Esophagus muscularis mucosa (tissue), 4 donors: ENCODE measurements around the gene PITRM1. TPM values are rescaled to one million over a fixed set of nuclear protein-coding genes. Genes with fewer than 3 reads are reported as not detected.
A peak's percentile ranks its signal among the peaks of the same experiment; 100 is the strongest.

Experiments
- DNase-seq: peaks from one replicate; pipeline ENCODE4 v3.0.0-alpha.2; 2017; ENCODE audit errors: extremely low spot score
- H3K27ac ChIP-seq, 4 donors: fragments of 200-600 bp; sonication (generic); replicated peaks in 1 of 4; 1 replicate in 3 of 4; 2 replicates in 1 of 4; pipeline ENCODE4 v1.5.1; 2016 to 2019; ENCODE audit warnings: mild to moderate bottlenecking in 1 of 4
- H3K27me3 ChIP-seq, 4 donors: fragments of 200-600 bp; sonication (generic); one replicate each; pipeline versions ENCODE4 v1.5.1 to v1.6.0; 2016 to 2019
- H3K36me3 ChIP-seq, 4 donors: fragments of 200-600 bp; sonication (generic); one replicate each; pipeline ENCODE4 v1.5.1; 2016 to 2019
- H3K4me1 ChIP-seq, 4 donors: fragments of 200-600 bp; sonication (generic); one replicate each; pipeline ENCODE4 v1.5.1; 2016 to 2019
- H3K4me3 ChIP-seq, 4 donors: fragments of 200-600 bp; sonication (generic); 1 replicate in 2 of 4; 2 replicates in 2 of 4; pipeline ENCODE4 v1.5.1; 2016 to 2019; ENCODE audit warnings: mild to moderate bottlenecking in 4 of 4, moderate library complexity in 1 of 4
- H3K9me3 ChIP-seq, 4 donors: fragments of 200-600 bp; sonication (generic); 1 replicate in 3 of 4; 2 replicates in 1 of 4; pipeline ENCODE4 v1.5.1; 2016 to 2019
- EP300 ChIP-seq: sonication (generic); formaldehyde crosslinking; IDR thresholded peaks from one replicate; pipeline ENCODE4 v1.6.1; 2017; ENCODE audit warnings: antibody characterized with exemption
- POLR2A ChIP-seq: fragments of 450-650 bp; IDR thresholded peaks from one replicate; pipeline ENCODE4 v1.6.1; 2017; ENCODE audit warnings: antibody characterized with exemption, moderate library complexity, mild to moderate bottlenecking, low read depth
- POLR2AphosphoS5 ChIP-seq, 2 donors: sonication (generic); formaldehyde crosslinking; IDR thresholded peaks; one replicate each; pipeline ENCODE4 v1.6.1; 2017; ENCODE audit warnings: antibody characterized with exemption in 2 of 2
- WGBS: methylation state at CpG from one replicate; pipeline ENCODE4 v1.1.5; 2018; 5-methylcytosine and 5-hydroxymethylcytosine counted together
- intact Hi-C: fragments of 100-400 bp; cut with DNase I; formaldehyde crosslinking; loops from one replicate; pipeline ENCODE4 v1.15.1; 2023
- total RNA-seq, 4 donors: library from RNA; depleted of rRNA; stranded (reverse); fragments of >200 nt; gene quantifications; one replicate each; pipeline versions ENCODE4 v1.1.0 to v1.2.1, GENCODE V29; 2016
- TF ChIP-seq, protein P1 (sequence below), 3 experiments: fragments of 200-600 bp in 2 of 3; fragments of 450-650 bp in 1 of 3; sonication (generic) in 2 of 3; IDR thresholded peaks; one replicate each; pipeline ENCODE4 v1.5.1; 2017 to 2019; ENCODE audit warnings: antibody characterized with exemption in 3 of 3, mild to moderate bottlenecking in 2 of 3, moderate library complexity in 1 of 3

The PITRM1 gene
- total RNA-seq, 4 donors from 2014 or later = 75.5 to 103 (median 84.9) TPM

DNA sequence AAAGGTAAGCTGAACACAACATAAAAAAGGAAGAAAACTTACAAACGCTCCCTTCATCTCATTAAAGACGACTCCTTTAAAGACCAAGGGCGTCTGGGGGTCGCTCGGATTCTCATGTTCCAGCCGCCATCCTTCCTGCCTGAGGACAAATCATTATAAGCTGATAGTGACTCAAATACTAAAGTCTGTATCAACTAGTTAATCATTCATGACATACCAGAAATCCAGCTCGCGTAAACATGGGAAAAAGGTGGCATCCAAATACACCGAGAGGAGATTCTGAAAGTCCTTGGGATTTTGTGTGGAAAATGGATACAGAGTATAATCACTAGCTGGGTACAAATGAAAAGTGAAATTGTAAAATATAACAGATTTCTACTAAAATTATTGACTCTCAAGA is 7.4 kb downstream of the PITRM1 start:
- WGBS = 94% methylated on average over 9 of the region's 9 CpGs
- DNase-seq = no peak
- peaks cover 61 to 99% (median 97%) of the 10 kb centered on the region in 4 donors for H3K36me3 ChIP-seq
- TF ChIP-seq POLR2AphosphoS5 (IDR thresholded peaks at IDR 0.05) (no peak), EP300 (no peak), POLR2A (no peak)
- TF ChIP-seq, protein P1, sequence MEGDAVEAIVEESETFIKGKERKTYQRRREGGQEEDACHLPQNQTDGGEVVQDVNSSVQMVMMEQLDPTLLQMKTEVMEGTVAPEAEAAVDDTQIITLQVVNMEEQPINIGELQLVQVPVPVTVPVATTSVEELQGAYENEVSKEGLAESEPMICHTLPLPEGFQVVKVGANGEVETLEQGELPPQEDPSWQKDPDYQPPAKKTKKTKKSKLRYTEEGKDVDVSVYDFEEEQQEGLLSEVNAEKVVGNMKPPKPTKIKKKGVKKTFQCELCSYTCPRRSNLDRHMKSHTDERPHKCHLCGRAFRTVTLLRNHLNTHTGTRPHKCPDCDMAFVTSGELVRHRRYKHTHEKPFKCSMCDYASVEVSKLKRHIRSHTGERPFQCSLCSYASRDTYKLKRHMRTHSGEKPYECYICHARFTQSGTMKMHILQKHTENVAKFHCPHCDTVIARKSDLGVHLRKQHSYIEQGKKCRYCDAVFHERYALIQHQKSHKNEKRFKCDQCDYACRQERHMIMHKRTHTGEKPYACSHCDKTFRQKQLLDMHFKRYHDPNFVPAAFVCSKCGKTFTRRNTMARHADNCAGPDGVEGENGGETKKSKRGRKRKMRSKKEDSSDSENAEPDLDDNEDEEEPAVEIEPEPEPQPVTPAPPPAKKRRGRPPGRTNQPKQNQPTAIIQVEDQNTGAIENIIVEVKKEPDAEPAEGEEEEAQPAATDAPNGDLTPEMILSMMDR (IDR thresholded peaks at IDR 0.05) = no peak
- intact Hi-C loops = no loop called here
- H3K4me1 ChIP-seq = peaks cover 0 to 5% (median 0%) of the 10 kb centered on the region in 4 donors
- H3K4me3 ChIP-seq = no peak overlapping the region
- no peak overlapping the region for H3K27ac ChIP-seq
- no peaks in the 10 kb centered on the region for H3K27me3 ChIP-seq
- H3K9me3 ChIP-seq = no peaks in the 10 kb centered on the region

DNA sequence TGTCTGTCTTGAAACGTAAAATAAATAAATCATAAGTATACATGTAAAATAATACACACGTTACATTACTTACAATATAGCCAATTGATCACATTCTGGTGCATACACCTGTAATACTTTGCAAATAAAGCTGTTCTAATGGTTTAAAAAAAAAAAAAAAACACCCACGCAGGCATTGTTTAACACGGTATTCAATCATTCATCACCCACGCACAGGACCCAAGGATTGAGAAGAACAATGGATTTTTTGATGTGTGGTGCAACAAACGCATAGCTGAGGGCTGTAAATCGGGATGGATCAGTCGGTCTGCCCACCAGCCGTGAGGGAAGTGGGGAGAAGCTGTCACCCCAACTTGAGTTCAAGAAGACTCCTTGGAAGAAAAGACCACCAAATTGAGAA is 8.7 kb downstream of the PITRM1 start:
- Histone ChIP-seq H3K27ac (no peak overlapping the region), H3K27me3 (no peaks in the 10 kb centered on the region), H3K4me1 (no peaks in the 10 kb centered on the region), H3K36me3 (peaks cover 63 to 100% (median 99%) of the 10 kb centered on the region in 4 donors), H3K4me3 (no peak overlapping the region), H3K9me3 (no peaks in the 10 kb centered on the region)
- TF ChIP-seq EP300 = no peak
- TF ChIP-seq POLR2A = no peak
- TF ChIP-seq POLR2AphosphoS5 (IDR thresholded peaks at IDR 0.05) = no peak
- TF ChIP-seq, protein P1 (IDR thresholded peaks at IDR 0.05) = no peak
- intact Hi-C loops = no loop called here
- DNase-seq = no peak
- 76% methylated on average over 9 of the region's 9 CpGs for WGBS

DNA sequence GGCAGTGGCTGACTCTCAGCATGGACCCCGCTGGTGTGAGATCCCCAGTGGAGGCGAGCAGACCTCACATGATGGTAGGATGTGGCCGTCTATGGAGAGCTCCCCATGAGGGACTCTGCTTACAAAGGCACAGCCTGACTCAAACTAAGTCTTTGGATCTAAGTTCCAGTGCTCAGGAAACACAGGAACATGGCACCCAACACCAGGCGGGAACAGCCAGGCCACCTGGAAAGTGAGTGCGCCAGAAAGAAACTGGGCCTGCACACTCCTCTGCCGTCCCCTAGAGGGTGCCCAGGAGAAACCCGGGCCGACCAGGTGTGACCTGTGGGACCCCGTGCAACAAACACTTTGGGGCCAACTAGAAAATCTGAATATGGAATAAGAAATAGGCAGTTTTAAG is 10.0 kb downstream of the PITRM1 start:
- TF ChIP-seq POLR2A (no peak), POLR2AphosphoS5 (IDR thresholded peaks at IDR 0.05) (no peak), EP300 (no peak)
- TF ChIP-seq, protein P1 (IDR thresholded peaks at IDR 0.05) = peak in 1 of 3 experiments; percentile 3
- 88% methylated on average over 8 of the region's 9 CpGs for WGBS
- no peak for DNase-seq

GRCh38 chr10:3159152-3159551 is 13.4 kb downstream of the PITRM1 start:
- intact Hi-C loops = no loop called here
- H3K9me3 ChIP-seq = no peaks in the 10 kb centered on the region
- no peak for TF ChIP-seq POLR2AphosphoS5 (IDR thresholded peaks at IDR 0.05)
- no peak for TF ChIP-seq EP300
- no peak for TF ChIP-seq POLR2A
- TF ChIP-seq, protein P1 (IDR thresholded peaks at IDR 0.05) = no peak
- WGBS = 90% methylated on average over 10 of the region's 10 CpGs
- no peak overlapping the region for H3K27ac ChIP-seq
- H3K4me1 ChIP-seq = no peaks in the 10 kb centered on the region
- H3K27me3 ChIP-seq = no peaks in the 10 kb centered on the region
- DNase-seq = no peak
- no peak overlapping the region for H3K4me3 ChIP-seq
- peaks cover 59 to 99% (median 92%) of the 10 kb centered on the region in 4 donors for H3K36me3 ChIP-seq

More for the DNA sequence above, 10.0 kb downstream of the PITRM1 start:
- peaks cover 65 to 100% (median 99%) of the 10 kb centered on the region in 4 donors for H3K36me3 ChIP-seq
- no peaks in the 10 kb centered on the region for H3K9me3 ChIP-seq
- H3K27me3 ChIP-seq = no peaks in the 10 kb centered on the region
- H3K4me1 ChIP-seq = no peaks in the 10 kb centered on the region
- H3K4me3 ChIP-seq = no peak overlapping the region
- intact Hi-C loops = no loop called here
- no peak overlapping the region for H3K27ac ChIP-seq

DNA sequence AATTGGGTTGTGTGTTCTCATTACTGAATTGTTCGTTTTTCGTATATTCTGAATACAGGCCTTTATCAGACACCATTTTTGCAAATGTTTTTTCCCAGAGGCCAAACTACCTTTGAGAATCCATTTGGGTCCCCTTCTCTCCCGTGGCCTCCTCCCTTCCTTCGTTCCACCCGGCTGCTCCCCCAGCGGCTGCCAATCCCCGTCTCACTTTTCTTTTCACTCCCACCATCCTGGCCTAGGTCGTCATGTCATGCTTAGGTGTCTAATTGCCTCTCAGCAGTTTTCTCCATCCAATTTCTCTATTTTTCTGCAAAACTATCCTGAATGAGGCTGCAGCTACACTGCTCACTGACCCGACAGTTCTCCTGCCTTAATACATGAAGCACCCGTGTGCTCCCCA is 17.9 kb downstream of the PITRM1 start:
- H3K4me1 ChIP-seq = no peaks in the 10 kb centered on the region
- WGBS = 93% methylated on average over 10 of the region's 10 CpGs
- H3K9me3 ChIP-seq = no peaks in the 10 kb centered on the region
- no peaks in the 10 kb centered on the region for H3K27me3 ChIP-seq
- H3K36me3 ChIP-seq = peaks cover 84 to 100% (median 92%) of the 10 kb centered on the region in 4 donors
- DNase-seq = no peak
- no peak overlapping the region for H3K4me3 ChIP-seq
- no peak overlapping the region for H3K27ac ChIP-seq
- intact Hi-C loops = no loop called here
- TF ChIP-seq, protein P1 (IDR thresholded peaks at IDR 0.05) = no peak
- no peak for TF ChIP-seq EP300
- TF ChIP-seq POLR2AphosphoS5 (IDR thresholded peaks at IDR 0.05) = no peak
- no peak for TF ChIP-seq POLR2A
